ENCODE results near the gene CPSF4L.
A peak's percentile ranks its signal among the peaks of the same experiment; 100 is the strongest.

Gene CPSF4L

DNA sequence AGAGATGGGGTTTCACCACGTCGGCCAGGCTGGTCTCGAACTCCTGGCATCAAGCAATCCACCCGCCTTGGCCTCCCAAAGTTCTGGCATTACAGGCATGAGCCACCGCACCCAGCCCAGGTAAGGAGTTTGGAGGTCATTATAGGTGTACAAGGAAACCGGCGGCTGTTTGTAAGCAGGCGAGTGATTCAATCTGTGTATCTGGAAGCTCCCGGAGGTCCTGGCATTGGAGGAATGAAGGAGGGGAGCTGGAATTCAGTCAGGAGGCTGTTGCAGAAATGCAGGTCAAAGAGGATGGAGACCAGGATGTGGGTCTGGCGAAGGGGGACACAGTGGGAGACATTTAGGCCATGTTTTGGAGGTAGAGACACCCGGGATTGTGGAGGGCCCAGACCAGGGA, 31.4 kb upstream of the CPSF4L start:
- no peak overlapping the region for H3K27ac ChIP-seq
- TF ChIP-seq, protein P1, sequence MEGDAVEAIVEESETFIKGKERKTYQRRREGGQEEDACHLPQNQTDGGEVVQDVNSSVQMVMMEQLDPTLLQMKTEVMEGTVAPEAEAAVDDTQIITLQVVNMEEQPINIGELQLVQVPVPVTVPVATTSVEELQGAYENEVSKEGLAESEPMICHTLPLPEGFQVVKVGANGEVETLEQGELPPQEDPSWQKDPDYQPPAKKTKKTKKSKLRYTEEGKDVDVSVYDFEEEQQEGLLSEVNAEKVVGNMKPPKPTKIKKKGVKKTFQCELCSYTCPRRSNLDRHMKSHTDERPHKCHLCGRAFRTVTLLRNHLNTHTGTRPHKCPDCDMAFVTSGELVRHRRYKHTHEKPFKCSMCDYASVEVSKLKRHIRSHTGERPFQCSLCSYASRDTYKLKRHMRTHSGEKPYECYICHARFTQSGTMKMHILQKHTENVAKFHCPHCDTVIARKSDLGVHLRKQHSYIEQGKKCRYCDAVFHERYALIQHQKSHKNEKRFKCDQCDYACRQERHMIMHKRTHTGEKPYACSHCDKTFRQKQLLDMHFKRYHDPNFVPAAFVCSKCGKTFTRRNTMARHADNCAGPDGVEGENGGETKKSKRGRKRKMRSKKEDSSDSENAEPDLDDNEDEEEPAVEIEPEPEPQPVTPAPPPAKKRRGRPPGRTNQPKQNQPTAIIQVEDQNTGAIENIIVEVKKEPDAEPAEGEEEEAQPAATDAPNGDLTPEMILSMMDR (conservative IDR thresholded peaks at IDR 0.05), result no peak

DNA sequence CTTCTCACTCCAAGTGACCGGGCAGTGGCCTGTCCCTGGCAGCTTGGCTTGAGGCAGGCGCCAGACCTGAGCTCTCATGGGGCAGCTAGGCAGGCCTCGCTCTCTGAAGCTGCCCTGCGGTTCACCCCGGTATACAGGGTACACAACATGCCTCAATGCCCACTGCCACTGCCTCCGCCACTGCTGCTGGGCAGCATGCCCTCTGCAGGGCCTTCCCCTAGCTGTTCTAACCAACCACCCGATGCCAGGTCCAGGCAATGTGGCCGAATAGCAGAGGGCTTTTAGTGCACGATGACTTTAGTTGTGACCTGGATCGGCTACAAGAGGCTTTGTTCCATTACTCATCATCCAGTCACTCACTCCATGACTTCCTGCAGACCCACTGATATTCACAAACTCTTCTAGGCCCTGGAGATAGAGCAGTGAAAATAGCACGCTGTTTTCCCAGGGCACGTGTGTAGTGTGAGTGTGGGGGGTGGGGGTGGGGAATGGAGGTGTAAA, 30.4 kb upstream of the CPSF4L start:
- TF ChIP-seq, protein P1 (conservative IDR thresholded peaks at IDR 0.05), result no peak

DNA sequence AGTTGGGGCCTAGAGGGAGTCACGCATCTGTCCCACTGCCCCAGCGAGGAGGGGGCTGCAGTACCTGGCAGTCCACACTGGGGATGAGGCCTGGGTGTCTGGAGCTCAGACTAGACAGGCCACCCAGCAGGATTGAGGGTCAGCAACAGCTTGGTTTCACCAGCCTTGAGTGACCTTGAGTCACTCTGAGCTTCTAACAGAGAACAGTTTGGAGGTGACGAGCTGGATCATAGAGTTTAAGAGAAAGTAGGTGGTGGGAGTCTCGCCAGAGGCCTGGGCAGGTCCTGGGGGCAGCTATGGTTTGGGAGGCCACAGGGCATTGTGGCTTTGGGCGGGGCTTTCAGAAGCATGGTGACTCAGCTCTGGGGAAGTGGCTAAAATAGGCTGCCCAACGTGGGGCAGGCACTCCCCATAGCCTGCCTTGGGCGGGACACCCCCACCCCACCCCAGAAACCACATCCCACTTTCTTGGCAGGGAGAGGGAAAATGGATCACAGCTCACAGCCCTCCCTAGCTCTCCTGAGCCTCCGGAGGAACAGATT, 29.7 kb upstream of the CPSF4L start:
- TF ChIP-seq, protein P1 (conservative IDR thresholded peaks at IDR 0.05), result no peak
- no peak overlapping the region for H3K27ac ChIP-seq

More for the DNA sequence above, 30.4 kb upstream of the CPSF4L start:
- H3K27ac ChIP-seq, result no peak overlapping the region

DNA sequence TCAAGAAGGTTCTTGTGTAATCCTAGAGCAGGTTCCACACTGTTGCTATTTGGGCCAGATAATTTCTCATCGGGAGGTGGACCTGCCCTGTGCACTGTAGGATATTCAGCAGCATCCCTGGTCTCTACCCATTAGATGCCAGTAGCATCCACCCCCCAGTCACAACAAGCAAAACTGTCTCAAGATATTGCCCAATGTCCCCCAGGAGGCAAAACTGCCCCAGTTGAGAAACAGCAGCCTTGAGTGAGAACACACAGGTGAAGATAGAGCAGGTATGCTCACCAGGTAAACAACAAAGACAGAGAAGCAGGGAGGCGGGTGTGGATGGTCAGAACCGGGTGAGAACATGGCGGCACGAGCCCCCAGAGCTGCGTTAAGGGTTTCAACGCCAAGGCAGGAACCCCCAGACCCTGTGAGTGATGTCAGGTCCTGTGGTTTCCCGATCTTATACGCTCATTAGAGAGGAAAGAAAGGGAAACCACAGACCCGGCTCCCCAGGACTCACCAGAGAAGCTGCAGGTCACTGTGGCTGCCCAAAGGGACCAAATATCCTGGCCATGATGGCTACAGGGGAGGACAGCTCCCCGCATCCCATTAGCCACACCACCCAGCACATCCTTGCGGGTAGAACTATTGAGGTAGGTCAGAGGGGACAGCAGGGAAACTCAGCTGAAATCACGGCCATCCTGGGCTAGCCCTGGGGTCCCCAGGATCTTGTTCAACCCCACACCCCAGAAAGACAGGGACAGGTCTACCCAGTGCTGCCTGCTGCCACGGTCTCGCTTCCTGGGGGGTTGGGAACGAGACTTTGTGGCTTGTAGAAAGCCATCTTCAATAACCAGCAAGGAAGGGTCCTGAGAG, 28.9 kb upstream of the CPSF4L start:
- H3K27ac ChIP-seq, result peak overlapping the region; percentile 40; the same call in 1 of the 2 replicates
- TF ChIP-seq, protein P1 (conservative IDR thresholded peaks at IDR 0.05), result no peak

DNA sequence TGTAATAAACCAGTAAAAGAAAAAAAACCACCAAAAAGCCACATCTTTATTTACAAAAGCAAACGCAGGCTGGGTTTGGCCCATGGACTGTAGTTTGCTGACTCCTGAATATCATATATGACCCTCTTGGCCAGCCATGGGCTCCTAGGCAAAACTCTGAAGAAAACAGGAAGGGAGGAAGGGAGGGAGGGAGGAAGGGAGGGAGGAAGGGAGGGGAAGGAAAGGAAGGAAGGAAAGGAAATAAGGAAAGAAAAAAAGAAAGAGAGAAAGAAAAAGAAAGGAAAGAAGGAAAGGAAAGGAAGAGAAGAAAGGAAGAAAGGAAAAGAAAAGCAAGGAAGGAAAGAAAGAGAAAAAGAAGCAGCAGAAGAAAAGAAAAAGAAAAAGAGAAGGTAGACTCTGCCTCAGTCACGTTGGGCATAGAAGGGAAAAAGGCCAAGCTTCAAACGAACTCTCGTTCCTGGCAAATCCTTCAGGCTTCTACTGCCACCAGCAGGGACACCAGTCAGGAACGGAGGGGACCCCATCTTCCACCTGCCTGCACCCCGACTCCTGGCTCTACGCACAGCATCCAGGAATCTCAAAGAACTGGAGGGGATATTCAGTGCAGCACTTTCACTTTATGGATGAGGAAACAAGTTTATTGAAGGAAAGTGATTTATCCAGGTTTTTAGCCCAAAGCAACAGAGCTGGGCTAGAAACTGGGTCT, 28.0 kb upstream of the CPSF4L start:
- TF ChIP-seq, protein P1 (conservative IDR thresholded peaks at IDR 0.05), result no peak
- H3K27ac ChIP-seq, result peak overlapping the region; percentile 40

DNA sequence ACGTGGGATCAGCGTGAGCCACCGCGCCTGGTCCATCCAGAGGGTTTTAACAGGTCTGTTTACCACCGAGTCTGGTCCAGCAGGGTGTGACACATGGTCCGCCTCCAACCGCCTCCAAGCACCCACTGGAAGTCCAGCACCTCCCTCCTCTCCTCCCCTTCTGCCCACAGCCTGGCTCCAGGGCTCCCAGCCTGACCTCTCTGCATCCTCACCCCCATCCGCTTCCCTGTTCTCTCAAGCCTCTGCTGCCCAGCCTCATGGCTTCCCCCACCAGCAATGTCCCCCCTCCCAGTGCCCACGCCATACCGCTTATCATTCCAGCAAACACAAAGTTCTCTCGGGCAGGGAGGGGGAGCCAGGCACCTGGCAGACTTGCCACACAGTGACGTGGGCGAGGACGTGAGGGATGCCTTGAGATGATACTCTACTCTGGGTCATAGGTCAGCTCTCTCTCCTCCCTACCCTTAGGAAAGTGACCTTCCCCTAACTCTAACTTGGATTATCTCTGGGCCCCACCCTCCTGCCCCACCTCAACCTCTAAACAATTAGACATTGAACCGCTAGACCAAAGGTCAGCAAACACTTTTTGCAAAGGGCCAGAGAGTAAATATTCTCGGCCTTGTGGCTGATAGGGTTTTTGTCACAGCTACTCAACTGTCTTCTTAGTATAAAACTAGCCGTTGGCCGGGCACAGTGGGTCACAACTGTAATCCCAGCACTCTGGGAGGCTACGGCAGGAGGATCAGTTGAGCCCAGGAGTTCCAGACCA, 27.0 kb upstream of the CPSF4L start:
- peak overlapping the region; percentile 40 for H3K27ac ChIP-seq
- TF ChIP-seq, protein P1 (conservative IDR thresholded peaks at IDR 0.05), result no peak
